Measurements from ENCODE around the gene AEBP1. TPM values are rescaled to one million over a fixed set of nuclear protein-coding genes. Genes with fewer than 3 reads are reported as not detected.

The AEBP1 gene
- total and polyA plus RNA-seq, 9 of the 15 experiments (the other 6 are each of a cell fraction or from before 2014, with no cell fraction given): 0.03 to 0.78 (median 0.30) TPM; not detected in 2

GRCh38 chr7:44136731-44137130 lies 32.6 kb downstream of the AEBP1 start:
- TF ChIP-seq FOSL1 (tag; conservative IDR thresholded peaks at IDR 0.05): no peak
- TF ChIP-seq MAX (CRISPR knock-in tag; IDR thresholded peaks at IDR 0.05): no peak
- TF ChIP-seq ESRRB (CRISPR knock-in tag; IDR thresholded peaks at IDR 0.05; ENCODE audit: borderline replicate concordance): no peak
- TF ChIP-seq EP400 (IDR thresholded peaks at IDR 0.05): no peak
- no peak for TF ChIP-seq ZNF175 (CRISPR knock-in tag; IDR thresholded peaks at IDR 0.05; ENCODE audit: low read depth)
- TF ChIP-seq ZNF12 (CRISPR knock-in tag; IDR thresholded peaks at IDR 0.05): no peak
- no peak for TF ChIP-seq ZC3H8 (IDR thresholded peaks at IDR 0.05)
- TF ChIP-seq DNMT1 (IDR thresholded peaks at IDR 0.05): no peak
- no peak for TF ChIP-seq GTF2B (IDR thresholded peaks at IDR 0.05; ENCODE audit: extremely low read depth, insufficient read length)
- no peak for TF ChIP-seq FOXP4 (CRISPR knock-in tag; IDR thresholded peaks at IDR 0.05; ENCODE audit: borderline replicate concordance)
- TF ChIP-seq NFIC (IDR thresholded peaks at IDR 0.05): no peak
- TF ChIP-seq HSF4 (CRISPR knock-in tag; IDR thresholded peaks at IDR 0.05; ENCODE audit: borderline replicate concordance): no peak
- FAIRE-seq: no peak
- no TSS peak for BruUV-seq (replicated peaks)
- H3K27ac ChIP-seq (ENCODE audit: extremely low read depth, low read depth, low read length): no peak overlapping the region
- peaks cover 0 to 11% of the 10 kb centered on the region in 2 experiments; a peak in 2 of 5 replicates for H3K4me1 ChIP-seq (replicated peaks in 1 of 2; ENCODE audit: control insufficient read depth in 2 of 2, insufficient read depth in 2 of 2, low read length in 2 of 2)
- H3K27me3 ChIP-seq (ENCODE audit: control insufficient read depth in 2 of 2, insufficient read depth in 2 of 2, low read length in 2 of 2): no peaks in the 10 kb centered on the region
- POLR2A ChIA-PET: no interaction called here
- H3K9me3 ChIP-seq (replicated peaks; ENCODE audit: control insufficient read depth, insufficient read depth, low read depth, low read length): no peaks in the 10 kb centered on the region
- H4K20me1 ChIP-seq (replicated peaks; ENCODE audit: control insufficient read depth, insufficient read depth, low read length): no peaks in the 10 kb centered on the region; the same call in 1 of the 2 replicates
- in situ Hi-C loops (cut with MboI): no loop called here
- intact Hi-C loops (cut with micrococcal nuclease): no loop called here
- no peaks in the 10 kb centered on the region for H3K36me3 ChIP-seq (ENCODE audit: control insufficient read depth, insufficient read depth, low read length)
- no peak for DNase-seq (ENCODE audit: extremely low read depth in 1 of 4, low spot score in 3 of 4)
- no peaks in the 10 kb centered on the region for H3K9me1 ChIP-seq (ENCODE audit: control insufficient read depth, insufficient read depth, low read length)
- H3K4me2 ChIP-seq (ENCODE audit: insufficient read depth, low read length): no peak overlapping the region
- ATAC-seq: no peak
- CTCF ChIA-PET (ENCODE audit: low intra/inter-chr PET ratio): no interaction called here
- no peak overlapping the region for H2AFZ ChIP-seq (ENCODE audit: low read depth, low read length)
- H3K4me3 ChIP-seq: no peak overlapping the region
- WGBS (ENCODE audit: insufficient coverage, low coverage, missing lambda C conversion rate): 53% methylated on average over 5 of the region's 5 CpGs
- no peaks in the 10 kb centered on the region for H3K79me2 ChIP-seq (ENCODE audit: control insufficient read depth, insufficient read depth, low read length)
- H3K9ac ChIP-seq (ENCODE audit: insufficient read depth in 1 of 2, low read depth in 2 of 2, low read length in 2 of 2): no peak overlapping the region
